H1 (cell line): ENCODE results near the gene FAM210A. TPM values are rescaled to one million over a fixed set of nuclear protein-coding genes. Genes with fewer than 3 reads are reported as not detected.

ENCODE experiments used
- CTCF ChIA-PET: fragments of 300-600 bp; sonication (Branson Sonifier 250); formaldehyde crosslinking; loops from one replicate; lab custom pipeline; 2021; ENCODE audit not compliant: partially characterized antibody; lab: Charles Lee
- POLR2A ChIA-PET: fragments of 300-600 bp; sonication (Branson Sonifier 250); formaldehyde crosslinking; loops from one replicate; lab custom pipeline; 2021; ENCODE audit warnings: inconsistent platforms; ENCODE audit not compliant: partially characterized antibody; lab: Charles Lee
- DNase-seq, 2 experiments: peaks; one replicate each; pipeline versions ENCODE4 v3.0.0 to v3.0.0-alpha.2; 2010 to 2022; ENCODE audit warnings: low spot score in 2 of 2, low read depth in 1 of 2, mixed read lengths in 1 of 2
- FAIRE-seq: peaks from 2 replicates; lab custom pipeline; 2011; peaks lifted over from hg19 to GRCh38; lab: Jason Lieb, UNC
- H2AFZ ChIP-seq: 2 replicates; pipeline ENCODE4 v1.8.1; 2012; ENCODE audit warnings: low read length, inconsistent platforms
- H2AK5ac ChIP-seq: 2 replicates; pipeline ENCODE4 v1.6.1; 2013; ENCODE audit warnings: low read depth, low read length
- H2BK120ac ChIP-seq: replicated peaks from 2 replicates; pipeline ENCODE3; 2013; ENCODE audit warnings: low read depth, low read length, inconsistent platforms
- H2BK12ac ChIP-seq: 2 replicates; pipeline ENCODE4 v1.6.1; 2013; ENCODE audit warnings: low read depth, low read length
- H2BK15ac ChIP-seq: 2 replicates; pipeline ENCODE4 v1.6.1; 2013; ENCODE audit warnings: low read length
- H2BK20ac ChIP-seq: 2 replicates; pipeline ENCODE4 v1.6.1; 2013; ENCODE audit warnings: low read length
- H2BK5ac ChIP-seq: 2 replicates; pipeline ENCODE4 v1.6.1; 2013; ENCODE audit warnings: low read depth, low read length
- H3K14ac ChIP-seq: 2 replicates; pipeline ENCODE4 v1.6.1; 2013; ENCODE audit warnings: inconsistent platforms; ENCODE audit not compliant: insufficient read length
- H3K18ac ChIP-seq: 2 replicates; pipeline ENCODE4 v1.6.1; 2013; ENCODE audit warnings: low read length; ENCODE audit errors: extremely low read depth
- H3K23ac ChIP-seq: 2 replicates; pipeline ENCODE4 v1.6.1; 2013; ENCODE audit warnings: inconsistent platforms; ENCODE audit not compliant: insufficient read length
- H3K23me2 ChIP-seq: 2 replicates; pipeline ENCODE4 v1.6.1; 2013; ENCODE audit warnings: low read depth, low read length
- H3K27ac ChIP-seq: 2 replicates; pipeline ENCODE4 v1.6.1; 2011; ENCODE audit warnings: low read depth, low read length, inconsistent platforms
- H3K27me3 ChIP-seq, 4 experiments: replicated peaks in 1 of 4; 1 replicate in 1 of 4; 2 replicates in 3 of 4; pipeline versions ENCODE4 v1.6.1 to v1.8.1; 2011 to 2013; ENCODE audit warnings: low read length in 3 of 4, mild to moderate bottlenecking in 3 of 4, inconsistent platforms in 2 of 4, mixed read lengths in 2 of 4, moderate library complexity in 1 of 4; ENCODE audit not compliant: control insufficient read depth in 3 of 4, insufficient read depth in 3 of 4; ENCODE audit errors: extremely low read depth in 1 of 4
- H3K36me3 ChIP-seq, 4 experiments: 2 replicates each; pipeline versions ENCODE4 v1.6.1 to v1.8.1; 2011 to 2013; ENCODE audit warnings: mild to moderate bottlenecking in 4 of 4, low read length in 3 of 4, moderate library complexity in 2 of 4, control low read depth in 1 of 4, inconsistent platforms in 1 of 4; ENCODE audit not compliant: insufficient read depth in 4 of 4, control insufficient read depth in 2 of 4
- H3K4ac ChIP-seq: replicated peaks from 2 replicates; pipeline ENCODE3; 2013; ENCODE audit warnings: low read length, low read depth, mixed read lengths, inconsistent platforms; ENCODE audit not compliant: insufficient read length
- H3K4me1 ChIP-seq, 4 experiments: replicated peaks in 1 of 4; 1 replicate in 1 of 4; 2 replicates in 3 of 4; pipeline versions ENCODE4 v1.6.1 to v1.8.1; 2011 to 2013; ENCODE audit warnings: low read length in 3 of 4, inconsistent platforms in 2 of 4, mixed read lengths in 1 of 4; ENCODE audit not compliant: insufficient read depth in 4 of 4, control insufficient read depth in 3 of 4
- H3K4me2 ChIP-seq, 2 experiments: 2 replicates each; pipeline versions ENCODE4 v1.6.1 to v1.8.1; 2011 to 2013; ENCODE audit warnings: low read depth in 2 of 2, low read length in 2 of 2, control low read depth in 1 of 2, inconsistent platforms in 1 of 2, mild to moderate bottlenecking in 1 of 2; ENCODE audit not compliant: insufficient read depth in 1 of 2
- H3K4me3 ChIP-seq, 4 experiments: fragments of 200-600, 300-600 bp in 1 of 4; sonication (generic), shearing (Covaris generic), sonication (Bioruptor Twin) in 1 of 4; 2 replicates each; pipeline versions ENCODE4 v1.5.1 to v1.8.1; 2011 to 2016; ENCODE audit warnings: low read length in 4 of 4, low read depth in 3 of 4, control low read depth in 2 of 4, inconsistent platforms in 2 of 4, mild to moderate bottlenecking in 2 of 4, mixed read lengths in 1 of 4, moderate library complexity in 1 of 4; ENCODE audit not compliant: insufficient read depth in 2 of 4; ENCODE audit errors: extremely low read depth in 1 of 4
- H3K56ac ChIP-seq: replicated peaks from 2 replicates; pipeline ENCODE3; 2013; ENCODE audit warnings: low read depth, mild to moderate bottlenecking, mixed read lengths, low read length, inconsistent platforms; ENCODE audit not compliant: insufficient read length
- H3K79me1 ChIP-seq: 2 replicates; pipeline ENCODE4 v1.6.1; 2013; ENCODE audit warnings: low read depth, low read length, control low read depth
- H3K79me2 ChIP-seq, 2 experiments: 2 replicates each; pipeline versions ENCODE4 v1.6.1 to v1.8.1; 2012 to 2013; ENCODE audit warnings: low read length in 2 of 2, mild to moderate bottlenecking in 2 of 2, inconsistent platforms in 1 of 2; ENCODE audit not compliant: insufficient read depth in 2 of 2, control insufficient read depth in 1 of 2
- H3K9ac ChIP-seq, 4 experiments: replicated peaks in 1 of 4; 1 replicate in 1 of 4; 2 replicates in 3 of 4; pipeline versions ENCODE4 v1.6.1 to v1.8.1; 2011 to 2013; ENCODE audit warnings: low read depth in 3 of 4, low read length in 3 of 4, control low read depth in 2 of 4, mild to moderate bottlenecking in 2 of 4, moderate library complexity in 2 of 4, inconsistent platforms in 1 of 4; ENCODE audit errors: extremely low read depth in 1 of 4
- H3K9me3 ChIP-seq, 2 experiments: 2 replicates each; pipeline versions ENCODE4 v1.6.1 to v1.8.1; 2012 to 2013; ENCODE audit warnings: mild to moderate bottlenecking in 2 of 2, moderate library complexity in 2 of 2, control low read depth in 1 of 2, inconsistent platforms in 1 of 2, low read depth in 1 of 2, low read length in 1 of 2, mixed read lengths in 1 of 2; ENCODE audit not compliant: insufficient read depth in 2 of 2
- H4K20me1 ChIP-seq, 2 experiments: replicated peaks in 1 of 2; 2 replicates each; pipeline versions ENCODE3 to v1.8.1; 2011 to 2013; ENCODE audit warnings: inconsistent platforms in 2 of 2, low read length in 2 of 2, mild to moderate bottlenecking in 1 of 2; ENCODE audit not compliant: insufficient read depth in 2 of 2, control insufficient read depth in 1 of 2
- H4K5ac ChIP-seq: 2 replicates; pipeline ENCODE4 v1.6.1; 2013; ENCODE audit warnings: low read length, low read depth, mixed read lengths, inconsistent platforms; ENCODE audit not compliant: insufficient read length
- H4K8ac ChIP-seq: 2 replicates; pipeline ENCODE4 v1.8.0; 2013; ENCODE audit warnings: mild to moderate bottlenecking, moderate library complexity, low read length, inconsistent platforms; ENCODE audit not compliant: insufficient read depth; ENCODE audit errors: extremely low read depth
- H4K91ac ChIP-seq: replicated peaks from 2 replicates; pipeline ENCODE3; 2013; ENCODE audit warnings: low read length, mixed read lengths, inconsistent platforms; ENCODE audit not compliant: insufficient read length
- BACH1 ChIP-seq: IDR thresholded peaks from 2 replicates; pipeline ENCODE4 v1.6.1; 2012; ENCODE audit warnings: low read length, improper control_type of control experiment
- BRCA1 ChIP-seq: IDR thresholded peaks from 2 replicates; pipeline ENCODE4 v1.6.1; 2012; ENCODE audit warnings: low read depth, low read length, improper control_type of control experiment
- CBX5 ChIP-seq: fragments of 300-800, 300-1000 bp; sonication (generic); IDR thresholded peaks from 2 replicates; pipeline ENCODE4 v1.7.1; 2016; ENCODE audit warnings: antibody characterized with exemption, low read length, low read depth
- CEBPB ChIP-seq: IDR thresholded peaks from 2 replicates; pipeline ENCODE4 v1.6.1; 2012; ENCODE audit warnings: low read depth, low read length
- GABPA ChIP-seq: IDR thresholded peaks from 2 replicates; pipeline ENCODE4 v1.6.1; 2011; ENCODE audit warnings: mild to moderate bottlenecking, low read length, moderate library complexity, borderline replicate concordance; ENCODE audit not compliant: insufficient read depth
- HDAC2 ChIP-seq, 2 experiments: fragments of 300-600 bp in 1 of 2; sonication (generic) in 1 of 2; IDR thresholded peaks; 2 replicates each; pipeline ENCODE4 v1.6.1; 2011 to 2012; ENCODE audit warnings: low read depth in 2 of 2, low read length in 2 of 2, mild to moderate bottlenecking in 2 of 2, moderate library complexity in 2 of 2, borderline replicate concordance in 1 of 2, inconsistent platforms in 1 of 2
- RNF2 ChIP-seq: fragments of 200-900, 300-1000 bp; sonication (generic); IDR thresholded peaks from 2 replicates; pipeline ENCODE4 v1.7.1; 2016; ENCODE audit warnings: borderline replicate concordance, low read depth, mild to moderate bottlenecking, antibody characterized with exemption, low read length; ENCODE audit not compliant: poor library complexity, severe bottlenecking; ENCODE audit errors: missing control alignments
- SP4 ChIP-seq: IDR thresholded peaks from 2 replicates; pipeline ENCODE4 v1.6.1; 2012; ENCODE audit warnings: low read length, inconsistent platforms
- TAF7 ChIP-seq: optimal IDR thresholded peaks from 2 replicates; pipeline ENCODE3; 2011; ENCODE audit warnings: low read depth, mild to moderate bottlenecking, inconsistent platforms, low read length, moderate library complexity, borderline replicate concordance
- TCF12 ChIP-seq: IDR thresholded peaks from 2 replicates; pipeline ENCODE4 v1.6.1; 2011; ENCODE audit warnings: low read depth, mild to moderate bottlenecking, low read length
- WGBS, 2 experiments: shearing (Covaris generic) in 1 of 2; methylation state at CpG; one replicate each; pipeline versions ENCODE4 v1.1.6 to v1.1.7; 2013 to 2015; ENCODE audit warnings: low lambda C conversion rate in 2 of 2, mixed read lengths in 2 of 2, inconsistent platforms in 1 of 2, low coverage in 1 of 2, missing lambda C conversion rate in 1 of 2; ENCODE audit not compliant: insufficient replicate concordance in 2 of 2, insufficient coverage in 1 of 2, insufficient read length in 1 of 2; ENCODE audit errors: extremely low coverage in 1 of 2, missing lambda C conversion rate in 1 of 2; 5-methylcytosine and 5-hydroxymethylcytosine counted together
- polyA plus RNA-seq, 7 experiments: library from polyadenylated mRNA; depleted of rRNA in 3 of 7; stranded (reverse) in 5 of 7; unstranded in 2 of 7; fragments of >200 nt in 5 of 7; fragments of 200-250 nt in 2 of 7; gene quantifications; 1 replicate in 5 of 7; 2 replicates in 1 of 7; 4 replicates in 1 of 7; pipeline versions ENCODE4 v1.2.1 to v1.2.3, GENCODE V29; 2011 to 2013; ENCODE audit warnings: missing spikeins in 2 of 7, mixed read lengths in 2 of 7
- total RNA-seq: library from RNA; stranded (reverse); fragmentation: NEBNext Ultra II Directional; extraction: Animal tissue kit (Norgen Biotek cat#: 25700); gene quantifications from 2 replicates; pipeline ENCODE4 v1.2.1, GENCODE V29; 2021

The FAM210A gene
- total and polyA plus RNA-seq, 2 of the 8 experiments (the other 6 are each of a cell fraction or from before 2014, with no cell fraction given): 8.2 to 25.4 TPM

DNA sequence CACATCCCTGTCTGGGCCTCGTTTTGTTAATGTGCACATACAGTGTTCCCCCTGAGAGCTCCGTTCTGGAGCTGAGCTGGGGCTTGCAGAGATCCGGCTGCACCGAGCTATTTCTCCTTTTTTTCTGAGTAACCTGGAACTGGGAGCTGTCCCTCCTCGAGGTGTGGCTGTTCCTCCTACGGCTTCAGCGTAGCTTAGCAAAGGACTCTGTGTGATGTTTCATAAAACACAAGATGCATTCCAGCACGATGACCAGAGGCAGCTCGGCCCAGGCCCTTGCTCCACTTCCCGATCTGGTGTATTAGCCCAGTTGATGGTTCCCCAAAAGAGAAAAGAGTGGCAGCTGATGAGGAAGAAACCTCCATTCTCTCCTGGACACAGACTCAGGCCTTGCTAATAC lies 103.0 kb downstream of the FAM210A start:
- H2BK5ac ChIP-seq: no peak overlapping the region
- H3K79me1 ChIP-seq: no peaks in the 10 kb centered on the region; the same call in 1 of the 2 replicates
- FAIRE-seq (no peak), DNase-seq (no peak)
- ChIA-PET POLR2A (no interaction called here), CTCF (interaction anchor here (0.8 to 3.7 kb wide), 6 partner anchors 9 to 201 kb away, joined by 3 to 14 read pairs (median 4); partner anchors contain the start of gene MC5R)
- no peak overlapping the region for H4K5ac ChIP-seq
- H3K27me3 ChIP-seq: no peaks in the 10 kb centered on the region
- H2AFZ ChIP-seq: no peak overlapping the region
- H4K20me1 ChIP-seq: no peaks in the 10 kb centered on the region
- H2BK12ac ChIP-seq: no peak overlapping the region
- no peak overlapping the region for H4K91ac ChIP-seq
- H3K23me2 ChIP-seq: no peaks in the 10 kb centered on the region
- no peak overlapping the region for H3K18ac ChIP-seq
- H3K27ac ChIP-seq: no peak overlapping the region
- H2BK15ac ChIP-seq: no peak overlapping the region
- H3K4me1 ChIP-seq: no peaks in the 10 kb centered on the region; a peak in 1 of 7 replicates
- H2BK20ac ChIP-seq: no peak overlapping the region
- no peaks in the 10 kb centered on the region for H3K36me3 ChIP-seq
- H3K4ac ChIP-seq: no peak overlapping the region
- H3K56ac ChIP-seq: no peak overlapping the region
- no peak overlapping the region for H3K4me2 ChIP-seq
- H3K23ac ChIP-seq: no peak overlapping the region
- H2AK5ac ChIP-seq: no peak overlapping the region
- no peak overlapping the region for H3K9ac ChIP-seq
- H3K79me2 ChIP-seq: no peaks in the 10 kb centered on the region
- H3K4me3 ChIP-seq: no peak overlapping the region
- no peaks in the 10 kb centered on the region for H3K9me3 ChIP-seq
- 74% methylated on average over 10 of the region's 10 CpGs; no CpG with 5 or more reads in 1 of the 2 experiments for WGBS, 2 experiments
- TF ChIP-seq TCF12: no peak
- no peak for TF ChIP-seq CBX5
- no peak for TF ChIP-seq GABPA
- no peak for TF ChIP-seq TAF7
- no peak for TF ChIP-seq SP4
- TF ChIP-seq BRCA1: no peak
- no peak for TF ChIP-seq BACH1
- TF ChIP-seq CEBPB: no peak
- no peak for TF ChIP-seq RNF2
- TF ChIP-seq HDAC2 (IDR thresholded peaks at IDR 0.05; ENCODE audit: borderline replicate concordance in 1 of 2, low read depth in 2 of 2, low read length in 2 of 2): no peak
- H2BK120ac ChIP-seq: no peak overlapping the region
- no peak overlapping the region for H4K8ac ChIP-seq
- H3K14ac ChIP-seq: no peak overlapping the region
